HUES64 (cell line): ENCODE results near the gene CPLX4.
A peak's percentile ranks its signal among the peaks of the same experiment; 100 is the strongest.

ENCODE experiments used
- H3K27ac ChIP-seq: 2 replicates; pipeline ENCODE4 v1.7.0; 2013; ENCODE audit warnings: low read depth, low read length, inconsistent platforms
- H3K27me3 ChIP-seq: 2 replicates; pipeline ENCODE4 v1.6.1; 2013; ENCODE audit warnings: mild to moderate bottlenecking, low read length; ENCODE audit not compliant: insufficient read depth
- H3K36me3 ChIP-seq: 2 replicates; pipeline ENCODE4 v1.6.1; 2013; ENCODE audit warnings: mild to moderate bottlenecking, low read length; ENCODE audit not compliant: insufficient read depth
- H3K4me1 ChIP-seq: 2 replicates; pipeline ENCODE4 v1.6.1; 2013; ENCODE audit warnings: mild to moderate bottlenecking, low read length, moderate library complexity; ENCODE audit not compliant: insufficient read depth
- H3K4me3 ChIP-seq: 2 replicates; pipeline ENCODE4 v1.5.1; 2013; ENCODE audit warnings: mild to moderate bottlenecking, low read length, moderate library complexity
- H3K9ac ChIP-seq: 2 replicates; pipeline ENCODE4 v1.6.1; 2013; ENCODE audit warnings: mild to moderate bottlenecking, low read depth, low read length
- H3K9me3 ChIP-seq: 2 replicates; pipeline ENCODE4 v1.6.1; 2013; ENCODE audit warnings: low read depth, low read length; ENCODE audit not compliant: insufficient read depth
- WGBS: fragments of 150-250, 120-280 bp; methylation state at CpG from one replicate; pipeline ENCODE4 v1.1.7; 2013; ENCODE audit warnings: missing lambda C conversion rate; 5-methylcytosine and 5-hydroxymethylcytosine counted together

CPLX4 gene

DNA sequence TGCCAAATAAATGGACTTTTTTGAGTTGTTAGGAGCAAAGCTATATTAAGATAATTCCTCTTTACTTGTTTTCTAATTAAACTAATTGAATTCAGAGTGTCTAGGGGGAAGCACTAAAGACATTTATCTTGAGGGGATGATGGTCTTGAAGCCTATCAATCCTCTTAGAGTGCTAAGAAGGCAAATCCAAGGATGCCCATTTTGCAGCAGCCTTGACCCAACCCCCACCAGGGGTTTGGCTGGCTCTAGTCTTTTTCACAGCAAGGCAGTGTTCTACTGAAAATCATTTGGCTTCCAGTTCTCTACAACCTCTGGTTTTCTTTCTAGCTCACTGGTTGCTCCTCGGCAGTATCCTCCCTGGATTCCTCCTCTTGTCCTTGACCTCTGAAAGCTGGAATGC is 38.7 kb downstream of the CPLX4 start:
- Histone ChIP-seq H3K4me1 (peaks cover 13% of the 10 kb centered on the region), H3K27ac (no peak overlapping the region), H3K4me3 (no peak overlapping the region), H3K9ac (no peak overlapping the region), H3K27me3 (peaks cover 100% of the 10 kb centered on the region), H3K9me3 (no peaks in the 10 kb centered on the region), H3K36me3 (no peaks in the 10 kb centered on the region)
- 76% methylated on average over 1 of the region's 1 CpG for WGBS

DNA sequence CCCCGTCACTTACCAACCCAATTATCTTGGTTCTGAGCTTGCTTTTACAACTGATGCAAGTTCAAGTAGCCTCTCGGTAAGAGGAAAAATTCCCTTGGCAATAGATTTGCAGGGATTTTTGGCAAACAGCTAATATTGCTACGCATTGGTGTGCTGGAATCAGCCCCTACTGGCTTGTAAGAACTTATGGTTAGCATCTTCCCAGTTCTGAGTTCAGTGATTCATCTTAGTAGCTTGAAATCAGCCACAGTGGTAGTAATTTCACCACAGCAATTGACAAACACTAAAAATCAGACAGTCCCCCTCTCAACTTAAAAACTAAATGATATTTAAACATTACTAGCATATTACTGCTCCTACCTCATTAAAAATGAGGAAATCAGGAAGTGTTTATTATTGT is 39.3 kb downstream of the CPLX4 start:
- Histone ChIP-seq H3K36me3 (no peaks in the 10 kb centered on the region), H3K4me1 (peaks cover 13% of the 10 kb centered on the region), H3K27ac (no peak overlapping the region), H3K4me3 (no peak overlapping the region), H3K9ac (no peak overlapping the region), H3K27me3 (peaks cover 100% of the 10 kb centered on the region), H3K9me3 (no peaks in the 10 kb centered on the region)
- 80% methylated on average over 3 of the region's 3 CpGs for WGBS

DNA sequence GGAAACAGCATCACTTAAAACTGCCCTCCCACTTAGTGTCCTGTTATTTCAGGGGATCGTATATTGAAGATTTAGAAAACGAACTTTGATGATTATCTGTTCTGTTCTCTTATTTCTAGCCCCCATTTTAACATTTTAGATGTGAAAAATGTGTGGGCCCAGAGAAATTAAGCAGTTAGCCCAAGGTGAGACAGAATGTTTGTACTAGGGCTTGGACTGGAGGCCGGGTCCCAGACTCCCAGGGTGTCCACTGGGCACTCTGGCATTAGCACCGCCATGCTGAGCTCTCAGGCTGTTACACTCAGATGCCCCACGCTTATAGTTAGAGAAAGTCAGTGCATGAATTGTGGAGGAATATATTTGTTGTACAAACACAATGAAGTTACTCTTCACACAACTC is 39.7 kb downstream of the CPLX4 start:
- WGBS: 88% methylated on average over 4 of the region's 5 CpGs
- peaks cover 100% of the 10 kb centered on the region for H3K27me3 ChIP-seq

DNA sequence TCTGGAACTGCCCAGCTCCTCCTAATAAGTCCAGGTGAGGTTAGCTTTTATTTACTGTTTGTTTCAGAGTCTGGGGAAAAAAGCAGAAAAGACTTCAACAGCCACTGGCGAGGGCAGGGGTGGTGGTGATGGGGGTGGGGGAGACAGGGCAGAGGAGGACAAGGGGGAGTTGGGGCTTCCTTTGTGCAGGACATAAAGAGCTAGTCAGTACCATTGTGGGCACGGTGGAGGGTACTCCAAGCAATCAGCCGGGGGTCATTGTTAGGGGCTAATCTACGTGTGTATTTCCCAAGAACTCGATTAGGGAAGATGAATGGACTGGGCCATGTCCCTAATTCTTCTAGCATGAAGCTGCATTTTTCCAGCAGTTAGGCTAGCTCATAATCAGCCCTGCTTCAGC is 42.4 kb downstream of the CPLX4 start:
- WGBS: 14% methylated on average over 5 of the region's 5 CpGs
- Histone ChIP-seq H3K4me1 (peaks cover 20% of the 10 kb centered on the region), H3K27me3 (peaks cover 100% of the 10 kb centered on the region), H3K36me3 (no peaks in the 10 kb centered on the region), H3K9me3 (no peaks in the 10 kb centered on the region), H3K27ac (no peak overlapping the region), H3K9ac (no peak overlapping the region), H3K4me3 (no peak overlapping the region; the same call in 1 of the 2 replicates)

More for the DNA sequence above, 39.7 kb downstream of the CPLX4 start:
- Histone ChIP-seq H3K4me3 (no peak overlapping the region), H3K27ac (no peak overlapping the region), H3K9ac (no peak overlapping the region), H3K36me3 (no peaks in the 10 kb centered on the region), H3K4me1 (peaks cover 13% of the 10 kb centered on the region), H3K9me3 (no peaks in the 10 kb centered on the region)

DNA sequence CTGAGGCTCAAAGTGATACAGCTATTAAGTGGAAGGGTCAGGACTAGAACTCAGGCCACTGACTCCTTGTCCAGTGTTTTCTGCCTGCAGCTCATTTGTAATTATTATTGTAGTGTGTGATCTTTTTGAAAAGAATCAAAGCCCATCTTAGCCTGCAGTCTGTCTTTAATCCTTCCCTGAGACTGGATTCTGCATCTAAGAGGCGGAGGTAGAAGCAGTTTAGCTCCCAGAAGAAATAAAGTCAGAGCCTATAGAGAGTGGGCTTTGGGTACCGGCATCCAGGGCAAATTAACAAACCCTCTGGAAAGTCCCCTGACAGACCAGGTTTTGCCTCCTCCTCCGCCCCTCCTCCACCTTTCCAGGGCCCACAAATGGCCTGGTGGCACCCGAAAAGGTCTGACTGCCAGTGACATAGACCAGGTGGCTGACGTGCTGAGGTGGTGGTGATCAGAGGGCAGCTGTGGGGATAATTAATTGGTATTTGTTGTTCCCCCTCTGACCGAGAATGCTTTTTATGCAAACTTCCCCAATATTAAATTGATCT is 43.0 kb downstream of the CPLX4 start:
- 38% methylated on average over 6 of the region's 6 CpGs for WGBS
- Histone ChIP-seq H3K27me3 (peaks cover 100% of the 10 kb centered on the region), H3K4me3 (no peak overlapping the region; the same call in 1 of the 2 replicates), H3K27ac (no peak overlapping the region), H3K9me3 (no peaks in the 10 kb centered on the region), H3K36me3 (no peaks in the 10 kb centered on the region), H3K4me1 (peaks cover 25% of the 10 kb centered on the region), H3K9ac (no peak overlapping the region)

DNA sequence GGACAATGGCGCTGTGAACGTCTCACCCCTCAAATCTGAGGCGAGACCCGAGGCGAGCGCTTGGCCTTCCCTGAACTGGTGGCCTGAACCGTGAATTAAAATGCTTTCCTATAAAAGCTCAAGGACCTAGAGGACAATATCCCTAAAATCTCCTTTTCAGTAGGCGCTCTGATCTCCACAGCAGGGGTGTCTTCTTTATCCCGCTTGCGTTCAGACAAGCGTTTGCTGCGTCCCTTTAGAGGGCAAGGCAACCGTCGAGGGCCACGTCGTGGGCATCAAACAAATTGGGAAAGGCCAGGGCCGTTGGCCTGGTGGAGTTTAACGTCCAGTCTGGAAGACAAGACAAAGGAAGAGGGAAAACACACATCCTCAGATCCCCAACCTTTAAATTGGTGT is 43.9 kb downstream of the CPLX4 start:
- Histone ChIP-seq H3K27me3 (peaks cover 100% of the 10 kb centered on the region), H3K4me1 (peaks cover 29% of the 10 kb centered on the region), H3K4me3 (peak overlapping the region; percentile 59), H3K27ac (no peak overlapping the region), H3K36me3 (no peaks in the 10 kb centered on the region), H3K9ac (no peak overlapping the region), H3K9me3 (no peaks in the 10 kb centered on the region)
- 5% methylated on average over 17 of the region's 18 CpGs for WGBS

GRCh38 chr18:59273759-59274532 is 44.5 kb downstream of the CPLX4 start:
- 1% methylated on average over 48 of the region's 48 CpGs for WGBS
- no peaks in the 10 kb centered on the region for H3K36me3 ChIP-seq

GRCh38 chr18:59272891-59273758 is 45.3 kb downstream of the CPLX4 start, which contains the start of gene RAX:
RAX (minus strand) TSS chr18:59273454; CDS start chr18:59273206, 248 bp downstream.
- H3K9ac ChIP-seq: no peak within 1 kb of the TSS
- peaks cover 34% of the 10 kb centered on the region for H3K4me1 ChIP-seq
- H3K27me3 ChIP-seq: peaks cover 99% of the 10 kb centered on the region
- H3K36me3 ChIP-seq: no peaks in the 10 kb centered on the region
- no peaks in the 10 kb centered on the region for H3K9me3 ChIP-seq
- H3K27ac ChIP-seq: no peak within 1 kb of the TSS
- H3K4me3 ChIP-seq: peak within 1 kb of the TSS; percentile 59
- 1% methylated on average over 88 of the region's 88 CpGs for WGBS

More at GRCh38 chr18:59273759-59274532, 44.5 kb downstream of the CPLX4 start:
- Histone ChIP-seq H3K4me3 (peak overlapping the region; percentile 59), H3K27me3 (peaks cover 99% of the 10 kb centered on the region), H3K9me3 (no peaks in the 10 kb centered on the region), H3K4me1 (peaks cover 29% of the 10 kb centered on the region), H3K9ac (no peak overlapping the region), H3K27ac (no peak overlapping the region)

DNA sequence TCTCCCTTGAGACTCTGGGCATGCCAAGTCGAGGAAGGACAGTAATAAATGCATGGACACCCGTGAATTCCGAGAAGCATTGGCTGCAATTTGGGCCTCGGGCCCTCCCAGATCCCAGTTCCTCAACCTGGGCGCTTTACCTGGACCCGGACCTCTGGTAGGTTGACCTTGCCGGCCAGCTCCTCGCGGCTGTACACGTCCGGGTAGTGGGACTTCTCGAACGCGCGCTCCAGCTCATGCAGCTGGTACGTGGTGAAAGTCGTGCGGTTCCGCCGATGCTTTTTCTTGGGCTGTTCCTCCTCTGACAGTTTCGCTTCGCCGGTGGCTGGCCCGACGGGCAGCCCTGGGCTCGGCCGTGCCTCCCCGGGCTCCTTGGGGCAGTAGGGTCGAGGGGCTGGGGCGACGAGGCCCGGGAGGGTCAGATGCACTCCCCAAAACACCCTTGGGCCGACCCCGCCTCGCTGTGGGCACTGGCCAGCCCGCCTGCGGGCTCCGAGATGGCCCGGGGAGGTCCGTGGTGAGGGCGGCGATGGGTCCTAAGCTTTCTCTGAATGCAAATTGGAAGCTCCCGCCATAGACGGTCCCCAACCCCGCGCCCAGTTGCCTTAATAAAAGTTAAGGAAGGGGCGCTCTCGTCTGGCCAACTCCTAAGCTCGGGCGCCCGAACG is 46.1 kb downstream of the CPLX4 start:
- Histone ChIP-seq H3K4me1 (peaks cover 34% of the 10 kb centered on the region), H3K9ac (no peak overlapping the region), H3K4me3 (peak overlapping the region; percentile 59), H3K9me3 (no peaks in the 10 kb centered on the region), H3K27ac (no peak overlapping the region), H3K27me3 (peaks cover 99% of the 10 kb centered on the region), H3K36me3 (no peaks in the 10 kb centered on the region)
- 4% methylated on average over 52 of the region's 52 CpGs for WGBS

GRCh38 chr18:59271606-59272220 is 46.7 kb downstream of the CPLX4 start:
- H3K9ac ChIP-seq: no peak overlapping the region
- peaks cover 99% of the 10 kb centered on the region for H3K27me3 ChIP-seq
- 20% methylated on average over 13 of the region's 14 CpGs for WGBS
- no peaks in the 10 kb centered on the region for H3K9me3 ChIP-seq
- H3K36me3 ChIP-seq: no peaks in the 10 kb centered on the region
- H3K4me3 ChIP-seq: peak overlapping the region; percentile 59
- H3K27ac ChIP-seq: no peak overlapping the region
- peaks cover 33% of the 10 kb centered on the region for H3K4me1 ChIP-seq
